IMR-90 (cell line): ENCODE measurements around the gene NAA50. TPM values are rescaled to one million over a fixed set of nuclear protein-coding genes. Genes with fewer than 3 reads are reported as not detected.

Experiments used
- MAZ ChIP-seq: IDR thresholded peaks from 2 replicates; pipeline ENCODE4 v1.6.1; 2012; ENCODE audit warnings: low read depth, mild to moderate bottlenecking, low read length, improper control_type of control experiment, moderate library complexity, borderline replicate concordance
- MXI1 ChIP-seq: IDR thresholded peaks from 2 replicates; pipeline ENCODE4 v1.6.1; 2012; ENCODE audit warnings: low read depth, mild to moderate bottlenecking, low read length, moderate library complexity, borderline replicate concordance
- polyA plus RNA-seq, 3 experiments: library from polyadenylated mRNA; depleted of rRNA; stranded (reverse); fragments of >200 nt; gene quantifications; 2 replicates each; pipeline ENCODE4 v1.2.3, GENCODE V29; 2012; ENCODE audit warnings: low replicate concordance in 1 of 3
- total RNA-seq: library from RNA; depleted of rRNA; stranded (reverse); fragments of >200 nt; gene quantifications from 2 replicates; pipeline ENCODE4 v1.2.3, GENCODE V29; 2012

NAA50 gene
- total and polyA plus RNA-seq, 2 of the 4 experiments (the other 2 are of a cell fraction): 42.4 to 125 TPM

DNA sequence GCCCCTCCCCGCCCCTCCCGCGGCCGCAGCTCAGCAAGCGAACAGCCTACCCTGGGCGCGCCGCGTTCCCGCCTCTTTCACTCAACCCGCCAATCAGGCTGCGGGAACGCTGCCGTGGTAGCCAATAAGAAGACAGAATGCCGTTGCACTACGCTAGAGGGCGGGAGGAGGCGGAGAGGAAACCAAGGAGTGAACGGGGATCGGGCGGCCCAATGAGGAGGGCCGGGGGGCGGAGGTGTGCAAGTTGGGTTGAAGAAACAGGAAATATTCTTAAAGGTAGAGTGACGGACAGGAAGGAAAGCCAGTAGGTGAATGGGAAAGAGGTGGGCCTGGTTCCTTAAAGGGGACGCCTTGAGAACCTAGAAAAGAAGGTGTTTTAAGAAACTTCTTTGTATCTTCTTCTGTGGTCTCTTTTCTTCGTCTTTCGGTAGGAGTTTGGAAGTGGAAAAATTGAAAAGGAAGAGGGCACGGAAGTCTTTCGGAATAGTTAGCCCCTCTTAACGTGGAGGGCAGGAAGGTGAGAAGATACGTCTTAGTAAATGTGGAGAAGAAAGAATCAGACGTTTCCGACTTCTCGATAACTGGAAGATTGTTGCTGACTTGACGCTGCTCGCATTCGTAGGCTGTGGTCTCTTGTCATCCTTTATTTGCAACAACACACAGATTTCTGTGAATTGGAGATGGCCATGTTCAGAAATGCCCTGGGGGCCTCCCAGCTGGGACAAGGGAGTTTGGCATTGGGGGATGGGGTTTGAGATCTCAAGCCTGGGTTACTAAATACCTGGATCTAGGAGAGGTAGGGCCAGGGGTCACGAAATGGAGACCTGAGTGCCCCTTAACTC lies 49.2 kb downstream of the NAA50 start (continued):
- TF ChIP-seq MXI1: no peak
- peak; percentile 87; the same call in 1 of the 2 replicates for TF ChIP-seq MAZ
